Stomach (tissue), 4 donors: ENCODE measurements around the gene ZBTB42.

ENCODE experiments used
- EP300 ChIP-seq: sonication (generic); formaldehyde crosslinking; IDR thresholded peaks from one replicate; pipeline ENCODE4 v1.6.1; 2017; ENCODE audit warnings: antibody characterized with exemption
- POLR2A ChIP-seq, 4 donors: fragments of 450-650 bp; IDR thresholded peaks; one replicate each; pipeline ENCODE4 v1.6.1; 2016; ENCODE audit warnings: antibody characterized with exemption in 4 of 4, control low read depth in 2 of 4, mild to moderate bottlenecking in 1 of 4, moderate library complexity in 1 of 4
- POLR2AphosphoS5 ChIP-seq, 3 donors: sonication (generic); formaldehyde crosslinking; IDR thresholded peaks; one replicate each; pipeline ENCODE4 v1.6.1; 2016; ENCODE audit warnings: antibody characterized with exemption in 3 of 3
- TF ChIP-seq, protein P1 (sequence below), 7 experiments: fragments of 450-650 bp in 4 of 7; fragments of 200-600 bp in 3 of 7; sonication (generic) in 3 of 7; IDR thresholded peaks; one replicate each; pipeline ENCODE4 v1.5.1; 2016 to 2019; ENCODE audit warnings: antibody characterized with exemption in 7 of 7, control low read depth in 2 of 7, mild to moderate bottlenecking in 1 of 7

DNA sequence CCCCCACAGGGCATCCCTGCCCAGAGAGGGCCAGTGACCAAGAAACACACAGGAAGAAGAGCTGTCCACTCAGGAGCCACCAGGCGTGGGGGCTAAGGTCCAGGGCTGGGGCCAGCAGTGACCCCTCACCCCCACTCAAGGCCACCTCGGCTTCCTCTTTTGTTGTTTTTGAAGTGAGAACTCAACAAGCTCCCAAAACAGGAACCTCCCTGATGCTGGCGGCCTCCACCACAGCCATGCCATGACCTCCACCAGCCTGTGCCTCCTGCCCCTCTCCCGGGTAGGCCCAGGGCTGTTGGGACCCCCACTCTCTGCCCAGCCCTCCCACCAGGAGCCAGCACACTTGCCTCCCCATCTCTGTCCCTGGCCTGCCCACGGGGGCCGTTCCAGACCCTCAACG, 13.2 kb upstream of the ZBTB42 start:
- TF ChIP-seq, protein P1, sequence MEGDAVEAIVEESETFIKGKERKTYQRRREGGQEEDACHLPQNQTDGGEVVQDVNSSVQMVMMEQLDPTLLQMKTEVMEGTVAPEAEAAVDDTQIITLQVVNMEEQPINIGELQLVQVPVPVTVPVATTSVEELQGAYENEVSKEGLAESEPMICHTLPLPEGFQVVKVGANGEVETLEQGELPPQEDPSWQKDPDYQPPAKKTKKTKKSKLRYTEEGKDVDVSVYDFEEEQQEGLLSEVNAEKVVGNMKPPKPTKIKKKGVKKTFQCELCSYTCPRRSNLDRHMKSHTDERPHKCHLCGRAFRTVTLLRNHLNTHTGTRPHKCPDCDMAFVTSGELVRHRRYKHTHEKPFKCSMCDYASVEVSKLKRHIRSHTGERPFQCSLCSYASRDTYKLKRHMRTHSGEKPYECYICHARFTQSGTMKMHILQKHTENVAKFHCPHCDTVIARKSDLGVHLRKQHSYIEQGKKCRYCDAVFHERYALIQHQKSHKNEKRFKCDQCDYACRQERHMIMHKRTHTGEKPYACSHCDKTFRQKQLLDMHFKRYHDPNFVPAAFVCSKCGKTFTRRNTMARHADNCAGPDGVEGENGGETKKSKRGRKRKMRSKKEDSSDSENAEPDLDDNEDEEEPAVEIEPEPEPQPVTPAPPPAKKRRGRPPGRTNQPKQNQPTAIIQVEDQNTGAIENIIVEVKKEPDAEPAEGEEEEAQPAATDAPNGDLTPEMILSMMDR (IDR thresholded peaks at IDR 0.05) = no peak
- TF ChIP-seq EP300 = no peak
- no peak for TF ChIP-seq POLR2A (IDR thresholded peaks at IDR 0.05)
- TF ChIP-seq POLR2AphosphoS5 (IDR thresholded peaks at IDR 0.05) = no peak
